ENCODE measurements around the gene TNIP2.

Gene TNIP2

DNA sequence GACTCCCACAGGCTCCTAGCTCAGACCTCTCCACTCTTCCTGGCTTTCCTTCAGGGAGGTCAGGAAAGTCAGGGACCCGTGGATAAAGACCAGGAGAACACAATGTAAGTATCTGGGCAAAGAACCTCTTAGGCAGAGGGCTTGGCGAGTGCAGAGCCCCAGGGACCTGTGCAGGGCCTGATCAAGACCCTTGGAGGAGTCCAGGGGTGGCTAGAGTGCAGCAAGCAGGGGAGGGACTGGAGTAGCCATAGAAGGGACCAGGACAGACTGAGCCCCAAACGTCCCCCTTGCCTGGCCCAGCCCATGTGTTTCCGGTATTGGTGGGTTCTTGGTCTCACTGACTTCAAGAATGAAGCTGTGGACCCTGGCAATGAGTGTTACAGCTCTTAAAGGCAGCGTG, 5.9 kb upstream of the TNIP2 start:
- Histone ChIP-seq H3K18ac (ENCODE audit: low read length) (no peak overlapping the region), H3K23ac (ENCODE audit: low read length) (no peak overlapping the region), H2AFZ (ENCODE audit: insufficient read depth, low read length, poor library complexity) (no peak overlapping the region), H2BK12ac (ENCODE audit: low read length) (no peak overlapping the region), H2AK5ac (ENCODE audit: low read length) (no peak overlapping the region), H3K4me3 (ENCODE audit: low read depth, low read length) (no peak overlapping the region), H3K4ac (ENCODE audit: low read depth, low read length) (no peak overlapping the region), H3K79me1 (ENCODE audit: low read length) (no peaks in the 10 kb centered on the region), H2BK120ac (ENCODE audit: insufficient read depth, low read length, poor library complexity) (no peak overlapping the region), H3K9ac (ENCODE audit: low read length) (no peak overlapping the region), H3K14ac (ENCODE audit: low read length) (no peak overlapping the region), H3K4me1 (ENCODE audit: control insufficient read depth in 1 of 2, insufficient read depth in 2 of 2, low read length in 2 of 2) (peaks cover 5 to 6% of the 10 kb centered on the region in 2 experiments), H4K91ac (ENCODE audit: low read depth, low read length) (no peak overlapping the region), H3K9me3 (ENCODE audit: insufficient read depth, low read depth, low read length) (no peaks in the 10 kb centered on the region), H3K79me2 (ENCODE audit: control insufficient read depth, insufficient read depth, low read length, poor library complexity) (no peaks in the 10 kb centered on the region), H3K27me3 (ENCODE audit: insufficient read depth, low read length) (no peaks in the 10 kb centered on the region), H4K8ac (ENCODE audit: low read depth, low read length) (no peak overlapping the region), H2BK5ac (ENCODE audit: low read depth, low read length, poor library complexity) (no peak overlapping the region), H3K4me2 (ENCODE audit: low read length) (no peak overlapping the region), H4K12ac (ENCODE audit: low read depth, low read length) (no peak overlapping the region), H3K36me3 (ENCODE audit: control insufficient read depth in 1 of 2, insufficient read depth in 2 of 2, low read length in 2 of 2) (no peaks in the 10 kb centered on the region), H3K27ac (ENCODE audit: low read depth, low read length) (no peak overlapping the region)
- DNase-seq: no peak
- WGBS (ENCODE audit: extremely low coverage, insufficient coverage, insufficient read length): no CpG with 5 or more reads among the region's 5 CpGs

DNA sequence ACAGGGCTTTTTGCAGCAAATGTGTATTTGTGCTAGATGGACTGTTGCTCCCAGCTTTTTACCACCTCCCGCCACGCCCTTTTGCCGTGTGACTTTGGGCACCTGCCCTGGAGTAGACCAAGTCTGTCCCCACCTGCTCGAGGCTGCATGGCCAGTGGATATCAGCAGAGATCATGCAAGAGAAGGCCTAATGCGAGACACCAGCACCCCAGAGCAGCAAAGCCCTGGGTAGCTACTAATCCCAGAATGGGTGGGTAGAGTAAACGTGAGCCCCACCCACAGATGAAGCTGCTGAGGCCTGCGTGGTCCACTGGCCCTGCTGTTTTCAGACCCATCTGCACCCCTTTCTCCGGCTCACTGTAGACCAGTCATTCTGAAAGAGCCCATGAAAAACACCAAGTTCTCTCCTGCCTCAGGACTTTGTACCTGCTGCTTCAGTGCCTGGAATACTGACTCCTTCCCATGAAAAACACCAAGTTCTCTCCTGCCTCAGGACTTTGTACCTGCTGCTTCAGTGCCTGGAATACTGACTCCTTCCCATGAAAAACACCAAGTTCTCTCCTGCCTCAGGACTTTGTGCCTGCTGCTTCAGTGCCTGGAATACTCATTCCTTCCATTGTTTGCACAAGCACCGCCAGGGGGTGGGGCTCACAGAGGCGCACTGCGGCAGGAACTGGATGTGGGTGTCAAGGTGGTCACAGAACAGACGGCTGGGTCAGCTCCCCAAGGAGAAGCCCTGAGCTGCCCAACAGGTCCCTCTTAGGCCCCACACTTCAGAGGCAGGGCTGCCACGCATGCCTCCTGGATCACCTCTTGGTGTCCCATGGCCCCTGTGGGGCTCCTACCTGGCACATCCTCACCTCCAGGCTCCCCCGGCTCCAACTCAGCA, 5.1 kb upstream of the TNIP2 start:
- Histone ChIP-seq H2BK5ac (ENCODE audit: low read depth, low read length, poor library complexity) (no peak overlapping the region), H2BK120ac (ENCODE audit: insufficient read depth, low read length, poor library complexity) (no peak overlapping the region), H3K4me2 (ENCODE audit: low read length) (no peak overlapping the region), H3K9me3 (ENCODE audit: insufficient read depth, low read depth, low read length) (no peaks in the 10 kb centered on the region), H3K79me1 (ENCODE audit: low read length) (peaks cover 3% of the 10 kb centered on the region), H4K12ac (ENCODE audit: low read depth, low read length) (no peak overlapping the region), H4K8ac (ENCODE audit: low read depth, low read length) (no peak overlapping the region), H3K79me2 (ENCODE audit: control insufficient read depth, insufficient read depth, low read length, poor library complexity) (no peaks in the 10 kb centered on the region), H3K27me3 (ENCODE audit: insufficient read depth, low read length) (no peaks in the 10 kb centered on the region), H3K4me3 (ENCODE audit: low read depth, low read length) (no peak overlapping the region), H3K4me1 (ENCODE audit: control insufficient read depth in 1 of 2, insufficient read depth in 2 of 2, low read length in 2 of 2) (peaks cover 8 to 9% of the 10 kb centered on the region in 2 experiments), H3K27ac (ENCODE audit: low read depth, low read length) (no peak overlapping the region), H2BK12ac (ENCODE audit: low read length) (no peak overlapping the region), H3K9ac (ENCODE audit: low read length) (no peak overlapping the region), H3K14ac (ENCODE audit: low read length) (no peak overlapping the region), H3K23ac (ENCODE audit: low read length) (no peak overlapping the region), H3K4ac (ENCODE audit: low read depth, low read length) (no peak overlapping the region), H2AFZ (ENCODE audit: insufficient read depth, low read length, poor library complexity) (no peak overlapping the region), H2AK5ac (ENCODE audit: low read length) (peak overlapping the region; percentile 19), H3K36me3 (ENCODE audit: control insufficient read depth in 1 of 2, insufficient read depth in 2 of 2, low read length in 2 of 2) (no peaks in the 10 kb centered on the region), H3K18ac (ENCODE audit: low read length) (no peak overlapping the region), H4K91ac (ENCODE audit: low read depth, low read length) (no peak overlapping the region)
- WGBS (ENCODE audit: extremely low coverage, insufficient coverage, insufficient read length): no CpG with 5 or more reads among the region's 14 CpGs
- DNase-seq: peak in 1 of 2 donors; percentile 53

DNA sequence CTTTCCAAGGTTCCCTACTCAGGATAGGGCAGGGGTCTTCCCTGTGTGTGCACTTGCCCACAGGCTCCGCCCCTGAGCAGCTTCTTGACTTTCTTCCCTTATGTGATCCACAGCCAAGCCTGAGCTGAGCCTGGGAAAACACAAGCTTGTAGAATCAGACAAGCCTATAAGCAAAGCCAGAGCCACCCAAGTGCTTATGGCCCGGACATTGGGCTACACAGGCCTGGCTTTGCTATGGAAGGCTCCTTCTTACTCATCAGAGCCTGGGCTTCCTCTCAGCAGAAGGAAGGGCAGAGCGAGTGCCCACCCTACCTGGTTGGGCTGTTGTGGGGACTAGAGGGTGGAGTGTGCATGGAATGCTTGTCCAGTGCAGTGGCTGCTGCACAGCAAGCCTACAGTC, 1.3 kb upstream of the TNIP2 start:
- no peak overlapping the region for H2AK5ac ChIP-seq (ENCODE audit: low read length)
- H2BK5ac ChIP-seq (ENCODE audit: low read depth, low read length, poor library complexity): no peak overlapping the region
- WGBS (ENCODE audit: extremely low coverage, insufficient coverage, insufficient read length): no CpG with 5 or more reads among the region's 3 CpGs
- H3K23ac ChIP-seq (ENCODE audit: low read length): no peak overlapping the region
- no peak overlapping the region for H3K14ac ChIP-seq (ENCODE audit: low read length)
- no peak overlapping the region for H3K27ac ChIP-seq (ENCODE audit: low read depth, low read length)
- no peak overlapping the region for H4K12ac ChIP-seq (ENCODE audit: low read depth, low read length)
- peaks cover 1 to 2% of the 10 kb centered on the region in 2 experiments for H3K36me3 ChIP-seq (ENCODE audit: control insufficient read depth in 1 of 2, insufficient read depth in 2 of 2, low read length in 2 of 2)
- peaks cover 11% of the 10 kb centered on the region for H3K79me1 ChIP-seq (ENCODE audit: low read length)
- no peak overlapping the region for H4K8ac ChIP-seq (ENCODE audit: low read depth, low read length)
- H3K4me3 ChIP-seq (ENCODE audit: low read depth, low read length): no peak overlapping the region
- H3K27me3 ChIP-seq (ENCODE audit: insufficient read depth, low read length): no peaks in the 10 kb centered on the region
- peaks cover 12% of the 10 kb centered on the region for H3K79me2 ChIP-seq (ENCODE audit: control insufficient read depth, insufficient read depth, low read length, poor library complexity)
- no peaks in the 10 kb centered on the region for H3K9me3 ChIP-seq (ENCODE audit: insufficient read depth, low read depth, low read length)
- H4K91ac ChIP-seq (ENCODE audit: low read depth, low read length): no peak overlapping the region
- no peak overlapping the region for H3K18ac ChIP-seq (ENCODE audit: low read length)
- no peak overlapping the region for H2BK120ac ChIP-seq (ENCODE audit: insufficient read depth, low read length, poor library complexity)
- no peak overlapping the region for H2AFZ ChIP-seq (ENCODE audit: insufficient read depth, low read length, poor library complexity)
- peaks cover 15 to 16% of the 10 kb centered on the region in 2 experiments for H3K4me1 ChIP-seq (ENCODE audit: control insufficient read depth in 1 of 2, insufficient read depth in 2 of 2, low read length in 2 of 2)
- H3K9ac ChIP-seq (ENCODE audit: low read length): no peak overlapping the region
- no peak overlapping the region for H3K4me2 ChIP-seq (ENCODE audit: low read length)
- H2BK12ac ChIP-seq (ENCODE audit: low read length): no peak overlapping the region
- H3K4ac ChIP-seq (ENCODE audit: low read depth, low read length): no peak overlapping the region
- DNase-seq: no peak

DNA sequence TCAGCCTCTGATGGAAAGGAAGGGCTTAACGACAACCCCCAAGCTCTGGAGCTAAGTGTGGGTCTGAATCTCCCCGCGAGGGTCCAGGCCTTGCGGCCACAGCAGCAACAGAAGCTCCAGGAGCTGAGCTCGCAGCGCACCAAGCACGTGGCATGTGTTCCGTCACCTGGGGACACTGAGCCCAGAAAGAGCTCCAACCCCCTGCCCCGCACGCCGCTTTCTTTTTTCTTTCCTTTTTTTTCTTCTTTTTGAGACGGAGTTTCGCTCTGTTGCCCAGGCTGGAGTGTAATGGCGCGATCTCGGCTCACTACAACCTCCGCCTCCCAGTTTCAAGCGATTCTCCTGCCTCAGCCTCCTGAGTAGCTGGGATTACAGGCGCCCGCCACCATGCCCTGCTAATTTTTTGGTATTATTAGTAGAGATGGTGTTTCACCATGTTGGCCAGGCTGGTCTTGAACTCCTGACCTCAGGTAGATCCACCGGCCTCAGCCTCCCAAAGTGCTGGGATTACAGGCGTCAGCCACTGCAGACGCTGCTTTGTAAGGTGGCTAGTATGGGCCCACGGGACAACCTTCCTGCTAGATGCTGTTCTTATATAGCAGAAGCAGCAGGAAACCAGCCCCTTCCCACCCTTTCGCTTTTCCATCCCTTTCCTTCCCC, 685 bp upstream of the TNIP2 start:
- Histone ChIP-seq H3K14ac (ENCODE audit: low read length) (no peak overlapping the region), H3K4ac (ENCODE audit: low read depth, low read length) (no peak overlapping the region), H3K23ac (ENCODE audit: low read length) (no peak overlapping the region), H2AK5ac (ENCODE audit: low read length) (peak overlapping the region; percentile 3), H3K9ac (ENCODE audit: low read length) (no peak overlapping the region), H4K12ac (ENCODE audit: low read depth, low read length) (peak overlapping the region; percentile 35), H4K8ac (ENCODE audit: low read depth, low read length) (peak overlapping the region; percentile 56), H3K4me2 (ENCODE audit: low read length) (peak overlapping the region; percentile 53), H3K18ac (ENCODE audit: low read length) (no peak overlapping the region), H3K79me2 (ENCODE audit: control insufficient read depth, insufficient read depth, low read length, poor library complexity) (peaks cover 12% of the 10 kb centered on the region), H3K4me3 (ENCODE audit: low read depth, low read length) (peak overlapping the region; percentile 4), H3K79me1 (ENCODE audit: low read length) (peaks cover 11% of the 10 kb centered on the region), H4K91ac (ENCODE audit: low read depth, low read length) (peak overlapping the region; percentile 5), H3K36me3 (ENCODE audit: control insufficient read depth in 1 of 2, insufficient read depth in 2 of 2, low read length in 2 of 2) (peaks cover 2 to 4% of the 10 kb centered on the region in 2 experiments), H3K9me3 (ENCODE audit: insufficient read depth, low read depth, low read length) (no peaks in the 10 kb centered on the region), H3K4me1 (ENCODE audit: control insufficient read depth in 1 of 2, insufficient read depth in 2 of 2, low read length in 2 of 2) (peaks cover 15 to 16% of the 10 kb centered on the region in 2 experiments), H3K27ac (ENCODE audit: low read depth, low read length) (no peak overlapping the region), H2BK12ac (ENCODE audit: low read length) (peak overlapping the region; percentile 29), H3K27me3 (ENCODE audit: insufficient read depth, low read length) (no peaks in the 10 kb centered on the region), H2BK5ac (ENCODE audit: low read depth, low read length, poor library complexity) (no peak overlapping the region), H2BK120ac (ENCODE audit: insufficient read depth, low read length, poor library complexity) (no peak overlapping the region), H2AFZ (ENCODE audit: insufficient read depth, low read length, poor library complexity) (peak overlapping the region; percentile 4)
- no CpG with 5 or more reads among the region's 25 CpGs for WGBS (ENCODE audit: extremely low coverage, insufficient coverage, insufficient read length)
- DNase-seq: no peak

Measured in trophoblast cell (in vitro differentiated cells and primary cell).